Upper lobe of left lung (tissue), 4 donors: ENCODE measurements around the gene NYAP2.

Experiments
- EP300 ChIP-seq, 4 donors: sonication (generic); formaldehyde crosslinking; IDR thresholded peaks; one replicate each; pipeline ENCODE4 v1.5.1; 2017; ENCODE audit warnings: antibody characterized with exemption in 4 of 4, control low read depth in 2 of 4
- POLR2A ChIP-seq, 4 donors: fragments of 450-650 bp; IDR thresholded peaks; one replicate each; pipeline ENCODE4 v1.5.1; 2016 to 2017; ENCODE audit warnings: antibody characterized with exemption in 4 of 4, mild to moderate bottlenecking in 2 of 4
- POLR2AphosphoS5 ChIP-seq, 2 donors: sonication (generic); formaldehyde crosslinking; IDR thresholded peaks; one replicate each; pipeline ENCODE4 v1.5.1; 2017; ENCODE audit warnings: antibody characterized with exemption in 2 of 2
- TF ChIP-seq, protein P1 (sequence below), 6 experiments: fragments of 450-650 bp in 4 of 6; fragments of 200-600 bp in 2 of 6; sonication (generic) in 2 of 6; IDR thresholded peaks; one replicate each; pipeline ENCODE4 v1.5.1; 2016 to 2019; ENCODE audit warnings: antibody characterized with exemption in 6 of 6

DNA sequence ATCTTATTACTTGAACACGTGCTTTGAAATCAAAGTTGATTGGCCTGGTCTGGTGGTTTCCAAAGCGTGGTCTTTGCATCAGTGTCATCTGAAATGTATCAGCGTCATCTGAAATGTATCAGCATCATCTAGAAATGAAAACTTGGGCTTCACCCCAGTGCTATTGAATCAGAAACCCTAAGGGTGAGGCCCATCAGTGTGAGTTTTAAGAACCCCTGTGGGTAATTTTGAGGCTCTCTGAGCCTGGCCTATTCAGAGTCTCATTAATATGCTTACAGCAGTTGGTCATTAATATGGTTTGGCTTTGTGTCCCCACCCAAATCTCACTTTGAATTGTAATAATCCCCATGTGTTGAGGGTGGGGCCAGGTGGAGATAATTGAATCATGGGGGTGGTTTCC, 85.2 kb downstream of the NYAP2 start:
- TF ChIP-seq POLR2A (IDR thresholded peaks at IDR 0.05) = no peak
- TF ChIP-seq, protein P1, sequence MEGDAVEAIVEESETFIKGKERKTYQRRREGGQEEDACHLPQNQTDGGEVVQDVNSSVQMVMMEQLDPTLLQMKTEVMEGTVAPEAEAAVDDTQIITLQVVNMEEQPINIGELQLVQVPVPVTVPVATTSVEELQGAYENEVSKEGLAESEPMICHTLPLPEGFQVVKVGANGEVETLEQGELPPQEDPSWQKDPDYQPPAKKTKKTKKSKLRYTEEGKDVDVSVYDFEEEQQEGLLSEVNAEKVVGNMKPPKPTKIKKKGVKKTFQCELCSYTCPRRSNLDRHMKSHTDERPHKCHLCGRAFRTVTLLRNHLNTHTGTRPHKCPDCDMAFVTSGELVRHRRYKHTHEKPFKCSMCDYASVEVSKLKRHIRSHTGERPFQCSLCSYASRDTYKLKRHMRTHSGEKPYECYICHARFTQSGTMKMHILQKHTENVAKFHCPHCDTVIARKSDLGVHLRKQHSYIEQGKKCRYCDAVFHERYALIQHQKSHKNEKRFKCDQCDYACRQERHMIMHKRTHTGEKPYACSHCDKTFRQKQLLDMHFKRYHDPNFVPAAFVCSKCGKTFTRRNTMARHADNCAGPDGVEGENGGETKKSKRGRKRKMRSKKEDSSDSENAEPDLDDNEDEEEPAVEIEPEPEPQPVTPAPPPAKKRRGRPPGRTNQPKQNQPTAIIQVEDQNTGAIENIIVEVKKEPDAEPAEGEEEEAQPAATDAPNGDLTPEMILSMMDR (IDR thresholded peaks at IDR 0.05) = no peak
- TF ChIP-seq EP300 (IDR thresholded peaks at IDR 0.05) = no peak
- TF ChIP-seq POLR2AphosphoS5 (IDR thresholded peaks at IDR 0.05) = no peak
